ENCODE data around the gene LAMA2. TPM values are rescaled to one million over a fixed set of nuclear protein-coding genes. Genes with fewer than 3 reads are reported as not detected.

The LAMA2 gene
- total RNA-seq, 1 donor from 2014 or later = 1.9 TPM

DNA sequence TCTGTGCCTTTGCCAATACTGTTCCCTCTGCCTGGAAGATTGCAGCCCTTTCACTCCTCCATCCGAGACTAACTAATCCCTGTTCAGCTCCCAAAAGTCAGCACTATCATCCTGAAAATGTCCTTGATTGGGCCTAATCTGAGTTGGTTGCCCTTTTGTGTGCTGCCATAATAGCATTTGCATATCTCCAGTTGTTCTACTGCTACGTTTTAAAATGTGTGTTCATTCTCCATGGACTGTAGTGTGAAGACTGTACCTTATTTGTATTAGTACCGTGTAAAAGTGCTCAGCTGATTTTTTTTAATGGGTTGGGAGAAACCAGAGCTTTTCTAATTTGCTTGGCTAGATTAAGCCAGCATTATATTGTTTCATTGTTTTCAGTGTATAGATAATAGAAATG is 401.3 kb downstream of the LAMA2 start:
- DNase-seq (ENCODE audit: low spot score) = no peak
- peaks cover 31% of the 10 kb centered on the region for H3K27me3 Mint-ChIP-seq (ENCODE audit: low read depth)
- TF ChIP-seq, protein P1, sequence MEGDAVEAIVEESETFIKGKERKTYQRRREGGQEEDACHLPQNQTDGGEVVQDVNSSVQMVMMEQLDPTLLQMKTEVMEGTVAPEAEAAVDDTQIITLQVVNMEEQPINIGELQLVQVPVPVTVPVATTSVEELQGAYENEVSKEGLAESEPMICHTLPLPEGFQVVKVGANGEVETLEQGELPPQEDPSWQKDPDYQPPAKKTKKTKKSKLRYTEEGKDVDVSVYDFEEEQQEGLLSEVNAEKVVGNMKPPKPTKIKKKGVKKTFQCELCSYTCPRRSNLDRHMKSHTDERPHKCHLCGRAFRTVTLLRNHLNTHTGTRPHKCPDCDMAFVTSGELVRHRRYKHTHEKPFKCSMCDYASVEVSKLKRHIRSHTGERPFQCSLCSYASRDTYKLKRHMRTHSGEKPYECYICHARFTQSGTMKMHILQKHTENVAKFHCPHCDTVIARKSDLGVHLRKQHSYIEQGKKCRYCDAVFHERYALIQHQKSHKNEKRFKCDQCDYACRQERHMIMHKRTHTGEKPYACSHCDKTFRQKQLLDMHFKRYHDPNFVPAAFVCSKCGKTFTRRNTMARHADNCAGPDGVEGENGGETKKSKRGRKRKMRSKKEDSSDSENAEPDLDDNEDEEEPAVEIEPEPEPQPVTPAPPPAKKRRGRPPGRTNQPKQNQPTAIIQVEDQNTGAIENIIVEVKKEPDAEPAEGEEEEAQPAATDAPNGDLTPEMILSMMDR (IDR thresholded peaks at IDR 0.05) = no peak
- no peak overlapping the region for H3K27ac Mint-ChIP-seq (ENCODE audit: unreplicated experiment)
- no peaks in the 10 kb centered on the region for H3K9me3 Mint-ChIP-seq (ENCODE audit: low read depth)
- no peaks in the 10 kb centered on the region for H3K4me1 Mint-ChIP-seq (ENCODE audit: low read depth)
- no peak overlapping the region for H3K4me3 Mint-ChIP-seq (ENCODE audit: unreplicated experiment)
- no peaks in the 10 kb centered on the region for H3K36me3 Mint-ChIP-seq (ENCODE audit: low read depth)

DNA sequence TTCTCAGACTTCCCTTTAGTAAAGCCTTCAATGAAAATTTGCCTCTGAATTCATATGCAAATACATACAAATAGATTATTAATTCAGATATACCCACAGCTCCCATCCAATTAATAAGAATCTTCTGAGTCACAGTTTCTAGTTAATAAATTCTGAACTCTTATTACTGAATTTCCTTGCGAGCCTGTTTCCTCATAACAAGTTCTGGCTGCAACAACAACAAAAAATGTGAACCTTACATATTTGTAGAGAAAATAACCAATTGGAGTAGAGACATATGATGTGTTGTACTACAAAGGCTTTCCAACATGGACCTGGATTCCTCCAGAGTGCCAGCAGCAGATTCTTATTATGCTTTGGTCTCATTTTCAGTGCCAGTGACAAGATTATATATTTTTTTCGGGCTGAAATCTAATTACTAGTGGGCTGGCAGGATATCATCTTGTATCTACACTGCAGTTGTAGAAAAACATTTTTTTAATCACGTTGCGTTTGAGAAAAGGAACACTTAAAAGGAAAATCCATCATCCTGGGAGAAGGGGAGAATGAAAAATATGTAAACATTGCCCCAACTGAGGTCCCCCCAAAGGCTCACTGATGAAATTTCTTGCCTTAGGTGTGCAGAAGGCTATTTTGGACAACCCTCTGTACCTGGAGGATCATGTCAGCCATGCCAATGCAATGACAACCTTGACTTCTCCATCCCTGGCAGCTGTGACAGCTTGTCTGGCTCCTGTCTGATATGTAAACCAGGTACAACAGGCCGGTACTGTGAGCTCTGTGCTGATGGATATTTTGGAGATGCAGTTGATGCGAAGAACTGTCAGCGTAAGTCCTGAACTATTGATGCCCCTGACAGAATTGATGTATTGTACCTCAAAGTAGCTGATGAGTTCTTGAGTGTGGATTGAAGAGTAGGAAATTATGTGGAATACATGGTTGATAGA is 404.6 kb downstream of the LAMA2 start:
- H3K9me3 Mint-ChIP-seq (ENCODE audit: low read depth) = no peaks in the 10 kb centered on the region
- no peak for DNase-seq (ENCODE audit: low spot score)
- no peak overlapping the region for H3K4me3 Mint-ChIP-seq (ENCODE audit: unreplicated experiment)
- H3K4me1 Mint-ChIP-seq (ENCODE audit: low read depth) = no peaks in the 10 kb centered on the region
- TF ChIP-seq, protein P1 (IDR thresholded peaks at IDR 0.05) = no peak
- H3K27ac Mint-ChIP-seq (ENCODE audit: unreplicated experiment) = no peak overlapping the region
- H3K27me3 Mint-ChIP-seq (ENCODE audit: low read depth) = peaks cover 22% of the 10 kb centered on the region
- H3K36me3 Mint-ChIP-seq (ENCODE audit: low read depth) = no peaks in the 10 kb centered on the region

DNA sequence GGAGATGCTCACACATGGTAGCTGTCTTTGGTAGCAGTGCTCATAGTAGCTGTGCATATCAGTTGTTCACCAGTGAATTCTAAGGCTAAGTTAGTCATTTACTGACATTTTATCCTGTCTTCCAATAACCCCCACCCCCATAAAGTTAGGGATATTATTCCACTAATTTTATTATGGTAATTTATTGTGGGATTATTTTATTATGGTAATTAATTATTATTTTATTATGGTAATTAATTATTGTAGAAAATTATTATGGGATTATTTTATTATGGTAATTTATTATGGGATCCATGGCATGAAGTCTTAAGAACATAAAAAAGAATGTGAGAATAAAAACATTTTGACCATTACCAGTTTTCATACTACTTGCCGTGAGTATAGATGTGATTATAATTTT is 406.5 kb downstream of the LAMA2 start:
- H3K36me3 Mint-ChIP-seq (ENCODE audit: low read depth) = no peaks in the 10 kb centered on the region

DNA sequence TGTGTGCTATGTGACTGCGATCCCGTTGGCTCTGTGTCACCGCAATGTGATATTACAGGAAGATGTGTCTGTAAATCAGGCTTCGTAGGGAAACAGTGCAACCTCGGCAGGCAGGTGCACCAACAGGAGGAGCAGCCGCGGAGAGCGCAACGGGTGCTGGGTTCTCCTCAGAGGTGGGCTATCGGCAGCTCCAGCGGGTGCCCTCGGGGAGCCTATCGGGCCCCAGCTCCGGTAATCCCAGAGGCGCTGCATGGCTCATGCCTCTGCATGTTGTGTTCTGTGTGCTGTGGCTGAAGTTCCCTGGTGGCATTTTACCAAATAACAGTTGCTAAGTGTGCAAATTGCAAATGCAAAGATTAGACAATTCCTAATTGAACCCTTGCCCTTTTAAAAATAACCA is 409.9 kb downstream of the LAMA2 start:
- H3K4me3 Mint-ChIP-seq (ENCODE audit: unreplicated experiment) = no peak overlapping the region
- no peak overlapping the region for H3K27ac Mint-ChIP-seq (ENCODE audit: unreplicated experiment)
- no peak for DNase-seq (ENCODE audit: low spot score)
- peaks cover 11% of the 10 kb centered on the region for H3K27me3 Mint-ChIP-seq (ENCODE audit: low read depth)
- TF ChIP-seq, protein P1 (IDR thresholded peaks at IDR 0.05) = no peak
- no peaks in the 10 kb centered on the region for H3K9me3 Mint-ChIP-seq (ENCODE audit: low read depth)
- H3K36me3 Mint-ChIP-seq (ENCODE audit: low read depth) = no peaks in the 10 kb centered on the region
- H3K4me1 Mint-ChIP-seq (ENCODE audit: low read depth) = no peaks in the 10 kb centered on the region

More for the DNA sequence above, 406.5 kb downstream of the LAMA2 start:
- TF ChIP-seq, protein P1 (IDR thresholded peaks at IDR 0.05) = no peak
- no peak overlapping the region for H3K27ac Mint-ChIP-seq (ENCODE audit: unreplicated experiment)
- no peak overlapping the region for H3K4me3 Mint-ChIP-seq (ENCODE audit: unreplicated experiment)
- peaks cover 14% of the 10 kb centered on the region for H3K27me3 Mint-ChIP-seq (ENCODE audit: low read depth)
- DNase-seq (ENCODE audit: low spot score) = no peak
- H3K9me3 Mint-ChIP-seq (ENCODE audit: low read depth) = no peaks in the 10 kb centered on the region
- no peaks in the 10 kb centered on the region for H3K4me1 Mint-ChIP-seq (ENCODE audit: low read depth)

DNA sequence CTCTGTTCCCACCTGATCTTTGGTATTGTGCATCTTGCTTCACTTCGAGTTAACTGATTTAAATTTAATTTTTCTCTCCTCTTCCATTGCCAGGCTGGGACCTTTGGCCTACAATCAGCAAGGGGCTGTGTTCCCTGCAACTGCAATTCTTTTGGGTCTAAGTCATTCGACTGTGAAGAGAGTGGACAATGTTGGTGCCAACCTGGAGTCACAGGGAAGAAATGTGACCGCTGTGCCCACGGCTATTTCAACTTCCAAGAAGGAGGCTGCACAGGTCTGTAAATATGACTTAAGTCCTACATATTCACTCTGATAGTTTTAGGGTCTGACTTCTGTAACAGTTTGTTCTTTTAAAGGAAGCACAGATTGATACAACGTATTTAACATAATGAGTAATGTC is 414.7 kb downstream of the LAMA2 start:
- Mint-ChIP-seq H3K27me3 (ENCODE audit: low read depth) (peaks cover 12% of the 10 kb centered on the region), H3K4me3 (ENCODE audit: unreplicated experiment) (no peak overlapping the region), H3K27ac (ENCODE audit: unreplicated experiment) (no peak overlapping the region), H3K4me1 (ENCODE audit: low read depth) (no peaks in the 10 kb centered on the region), H3K36me3 (ENCODE audit: low read depth) (no peaks in the 10 kb centered on the region), H3K9me3 (ENCODE audit: low read depth) (no peaks in the 10 kb centered on the region)
- TF ChIP-seq, protein P1 (IDR thresholded peaks at IDR 0.05) = no peak
- DNase-seq (ENCODE audit: low spot score) = no peak

All from chondrocyte (in vitro differentiated cells).